CD8-positive, alpha-beta memory T cell (primary cell): ENCODE data around the gene DPP6. TPM values are rescaled to one million over a fixed set of nuclear protein-coding genes. Genes with fewer than 3 reads are reported as not detected.

Experiments used
- CTCF ChIA-PET: fragments of 350-600 bp; sonication (Branson Sonifier 250); formaldehyde crosslinking; loops from one replicate; lab custom pipeline; 2021; ENCODE audit warnings: antibody characterized with exemption; lab: Charles Lee
- POLR2A ChIA-PET: fragments of 350-600 bp; sonication (Branson Sonifier 250); formaldehyde crosslinking; loops from one replicate; lab custom pipeline; 2021; ENCODE audit warnings: antibody characterized with exemption; lab: Charles Lee
- DNase-seq, 5 donors: peaks; one replicate each; pipeline versions ENCODE4 v3.0.0 to v3.0.0-alpha.2; 2020 to 2022; ENCODE audit warnings: mixed read lengths in 1 of 5
- H3K27ac ChIP-seq: one replicate; pipeline ENCODE4 v1.7.0; 2013; ENCODE audit warnings: low read depth, mild to moderate bottlenecking, low read length, moderate library complexity
- H3K27me3 ChIP-seq: 2 replicates; pipeline ENCODE4 v1.7.0; 2013; ENCODE audit warnings: low read length, mild to moderate bottlenecking; ENCODE audit not compliant: insufficient read depth, poor library complexity, severe bottlenecking
- H3K36me3 ChIP-seq: 2 replicates; pipeline ENCODE4 v1.7.0; 2013; ENCODE audit warnings: mild to moderate bottlenecking, low read length, moderate library complexity; ENCODE audit not compliant: insufficient read depth
- H3K4me1 ChIP-seq: 2 replicates; pipeline ENCODE4 v1.7.0; 2013; ENCODE audit warnings: mild to moderate bottlenecking, low read length, moderate library complexity; ENCODE audit not compliant: insufficient read depth
- H3K4me3 ChIP-seq: 2 replicates; pipeline ENCODE4 v1.7.0; 2013; ENCODE audit warnings: mild to moderate bottlenecking, low read length
- H3K9me3 ChIP-seq: 2 replicates; pipeline ENCODE4 v1.7.0; 2013; ENCODE audit warnings: mild to moderate bottlenecking, low read length
- H3K27ac Mint-ChIP-seq, 8 donors: one replicate each; pipeline ENCODE4 v1.8.0; 2020 to 2021; ENCODE audit warnings: mixed read lengths in 8 of 8, mild to moderate bottlenecking in 6 of 8, inconsistent platforms in 3 of 8, moderate library complexity in 3 of 8
- H3K27me3 Mint-ChIP-seq, 2 donors: one replicate each; pipeline ENCODE4 v1.8.0; 2020 to 2021; ENCODE audit warnings: mixed read lengths in 2 of 2, mild to moderate bottlenecking in 1 of 2, moderate library complexity in 1 of 2
- H3K36me3 Mint-ChIP-seq, 3 donors: one replicate each; pipeline ENCODE4 v1.8.0; 2020 to 2021; ENCODE audit warnings: mixed read lengths in 3 of 3, inconsistent platforms in 1 of 3, mild to moderate bottlenecking in 1 of 3
- H3K4me1 Mint-ChIP-seq, 3 donors: one replicate each; pipeline ENCODE4 v1.8.0; 2020 to 2021; ENCODE audit warnings: mixed read lengths in 3 of 3, inconsistent platforms in 1 of 3, mild to moderate bottlenecking in 1 of 3
- H3K4me3 Mint-ChIP-seq, 7 donors: one replicate each; pipeline ENCODE4 v1.8.0; 2020 to 2021; ENCODE audit warnings: mixed read lengths in 7 of 7, mild to moderate bottlenecking in 6 of 7, moderate library complexity in 4 of 7, inconsistent platforms in 2 of 7
- H3K9me3 Mint-ChIP-seq, 5 donors: one replicate each; pipeline ENCODE4 v1.8.0; 2020 to 2022; ENCODE audit warnings: mixed read lengths in 5 of 5, mild to moderate bottlenecking in 3 of 5, moderate library complexity in 2 of 5, inconsistent platforms in 1 of 5
- polyA plus RNA-seq: library from polyadenylated mRNA; unstranded; fragments of 300-500 nt; fragmentation: Illumina TruSeq; gene quantifications from one replicate; pipeline ENCODE4 v1.2.3, GENCODE V29; 2021
- total RNA-seq, 2 experiments: library from RNA; stranded (reverse); gene quantifications; one replicate each; pipeline ENCODE4 v1.2.3, GENCODE V29; 2021

Gene DPP6
- total and polyA plus RNA-seq, 3 experiments from 2014 or later: not detected

DNA sequence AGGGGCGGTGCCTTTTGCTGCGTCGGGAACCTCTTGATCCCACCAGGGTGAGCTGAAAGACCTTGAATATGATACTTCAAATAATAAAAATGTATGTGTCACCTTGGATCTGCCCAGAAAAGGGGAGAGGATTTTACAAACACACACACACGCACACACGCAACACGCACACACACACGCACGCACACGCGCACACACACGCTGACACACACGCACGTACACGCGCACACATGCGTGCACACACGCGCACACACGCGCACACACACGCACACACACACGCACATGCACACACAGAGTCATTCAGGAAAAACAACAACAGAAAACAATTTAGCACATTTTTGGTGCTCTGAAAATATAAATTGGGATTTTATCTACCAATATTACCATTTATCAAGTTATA is 571.2 kb downstream of the DPP6 start:
- no peaks in the 10 kb centered on the region for H3K27me3 Mint-ChIP-seq
- no peaks in the 10 kb centered on the region for H3K4me1 Mint-ChIP-seq
- ChIA-PET POLR2A (no interaction called here), CTCF (interaction anchor here (0.7 kb wide), 1 partner anchor 10 kb away, joined by 3 read pairs; no protein-coding TSS in a partner anchor)
- H3K27me3 ChIP-seq: no peaks in the 10 kb centered on the region
- no peaks in the 10 kb centered on the region for H3K36me3 ChIP-seq
- H3K9me3 ChIP-seq: no peaks in the 10 kb centered on the region
- no peak overlapping the region for H3K4me3 Mint-ChIP-seq
- H3K36me3 Mint-ChIP-seq: no peaks in the 10 kb centered on the region
- H3K9me3 Mint-ChIP-seq: peaks cover 2 to 9% (median 6%) of the 10 kb centered on the region in 5 donors
- H3K4me3 ChIP-seq: no peak overlapping the region
- no peak overlapping the region for H3K27ac ChIP-seq
- H3K27ac Mint-ChIP-seq: peak overlapping the region in 1 of 8 donors; percentile 77
- H3K4me1 ChIP-seq: no peaks in the 10 kb centered on the region
- no peak for DNase-seq

DNA sequence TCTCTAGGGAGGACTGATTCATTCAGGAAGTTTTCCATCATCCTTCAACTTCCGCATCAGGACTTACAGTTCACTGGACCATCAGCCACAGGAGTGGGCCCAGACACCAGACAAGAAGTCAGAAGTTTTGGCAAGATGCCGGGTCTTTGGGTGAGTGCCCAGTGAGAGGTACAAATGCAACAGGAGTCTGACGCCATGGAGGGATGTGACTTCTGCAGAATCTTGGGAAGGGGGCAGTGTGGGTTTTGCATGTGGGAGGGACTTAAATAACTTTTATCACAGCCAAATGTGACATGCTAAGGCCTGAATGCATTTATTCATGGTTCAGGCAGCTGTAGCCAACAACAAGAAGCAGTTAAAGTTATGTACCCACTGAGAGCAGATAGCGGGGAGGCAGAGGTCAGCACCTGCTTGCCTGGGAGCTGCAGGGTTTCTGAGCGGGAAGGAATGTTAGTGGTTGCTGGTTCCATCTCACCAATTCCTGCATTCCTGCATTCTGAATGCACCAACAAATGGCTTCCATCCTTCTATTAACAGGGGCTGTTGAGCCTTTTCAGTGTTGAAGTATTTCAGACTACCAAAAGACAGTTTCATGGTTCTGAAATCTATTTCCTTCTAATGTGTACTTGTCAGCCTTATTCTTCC is 575.6 kb downstream of the DPP6 start:
- no peak overlapping the region for H3K4me3 ChIP-seq
- no peaks in the 10 kb centered on the region for H3K36me3 Mint-ChIP-seq
- no peaks in the 10 kb centered on the region for H3K27me3 Mint-ChIP-seq
- H3K27ac Mint-ChIP-seq: no peak overlapping the region
- no peak for DNase-seq
- H3K36me3 ChIP-seq: no peaks in the 10 kb centered on the region
- H3K4me1 Mint-ChIP-seq: no peaks in the 10 kb centered on the region
- no peak overlapping the region for H3K27ac ChIP-seq
- H3K4me3 Mint-ChIP-seq: no peak overlapping the region
- H3K9me3 ChIP-seq: no peaks in the 10 kb centered on the region
- ChIA-PET POLR2A (no interaction called here), CTCF (no interaction called here)
- peaks cover 1 to 13% (median 5%) of the 10 kb centered on the region in 5 donors for H3K9me3 Mint-ChIP-seq
- no peaks in the 10 kb centered on the region for H3K4me1 ChIP-seq
- H3K27me3 ChIP-seq: no peaks in the 10 kb centered on the region

DNA sequence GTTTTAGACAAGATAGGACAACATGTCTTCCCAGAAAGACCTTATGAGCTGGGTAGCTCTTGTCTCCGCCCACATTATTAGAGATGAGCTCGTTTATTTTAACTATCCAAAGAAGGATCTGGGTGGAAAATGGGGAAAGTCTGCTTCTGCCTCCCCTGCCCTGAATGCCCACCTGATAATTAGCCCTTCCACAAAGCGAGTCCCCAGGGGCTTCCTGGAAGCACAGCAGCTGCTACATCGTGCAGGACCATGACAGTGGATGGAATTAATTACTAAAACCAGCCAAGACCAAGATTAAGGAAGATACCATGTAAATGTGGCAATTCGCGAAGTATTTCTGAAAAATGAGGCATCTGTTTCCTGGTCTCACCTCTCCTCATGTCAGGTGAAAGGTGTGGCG is 576.4 kb downstream of the DPP6 start:
- Histone ChIP-seq H3K36me3 (no peaks in the 10 kb centered on the region), H3K4me3 (no peak overlapping the region), H3K27me3 (no peaks in the 10 kb centered on the region), H3K4me1 (no peaks in the 10 kb centered on the region), H3K27ac (no peak overlapping the region), H3K9me3 (no peaks in the 10 kb centered on the region)
- ChIA-PET POLR2A (no interaction called here), CTCF (no interaction called here)
- Mint-ChIP-seq H3K27ac (no peak overlapping the region), H3K27me3 (no peaks in the 10 kb centered on the region), H3K4me1 (no peaks in the 10 kb centered on the region), H3K9me3 (peaks cover 0 to 11% (median 5%) of the 10 kb centered on the region in 5 donors), H3K4me3 (no peak overlapping the region), H3K36me3 (no peaks in the 10 kb centered on the region)
- DNase-seq: no peak

DNA sequence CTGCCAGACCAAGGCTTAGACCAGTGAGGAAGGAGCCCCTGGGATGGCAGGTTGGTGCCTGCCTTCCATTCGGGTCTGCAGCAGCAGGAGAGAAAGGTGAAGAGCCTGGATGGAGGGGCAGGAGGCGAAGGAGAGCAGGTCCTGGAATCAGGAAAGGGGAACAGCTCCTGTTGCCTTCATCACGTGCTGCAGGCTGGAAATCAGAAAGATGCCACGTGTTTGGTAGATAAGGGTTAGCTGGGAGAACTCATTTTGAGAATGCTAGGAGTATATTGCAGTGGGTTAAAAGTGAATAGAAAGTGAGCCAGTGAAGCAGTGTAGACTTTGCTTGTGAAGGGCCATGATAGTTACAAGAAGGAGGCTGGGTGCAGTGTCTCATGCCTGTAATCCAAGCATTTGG is 579.0 kb downstream of the DPP6 start:
- no peak overlapping the region for H3K27ac Mint-ChIP-seq
- CTCF ChIA-PET: no interaction called here

DNA sequence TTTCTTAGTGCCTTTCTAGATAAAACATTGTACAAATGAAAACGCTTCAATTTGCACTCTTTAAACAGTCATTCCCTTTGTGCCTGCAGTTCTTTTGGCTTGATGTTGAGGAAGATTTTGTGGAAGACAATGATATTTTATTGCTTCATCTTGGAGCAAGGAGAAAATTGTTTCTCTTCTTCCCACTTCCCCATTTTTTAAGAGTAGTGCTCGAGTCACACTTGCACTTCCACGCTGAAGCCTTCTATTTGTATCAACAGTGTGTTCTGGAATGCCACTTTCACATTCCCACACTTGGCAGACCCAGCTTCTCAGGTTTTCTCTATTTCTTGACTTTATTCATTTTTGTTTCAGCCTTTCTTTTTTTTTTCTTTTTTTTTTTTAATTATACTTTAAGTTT is 581.4 kb downstream of the DPP6 start:
- Histone ChIP-seq H3K27ac (no peak overlapping the region), H3K27me3 (no peaks in the 10 kb centered on the region), H3K36me3 (no peaks in the 10 kb centered on the region), H3K4me1 (no peaks in the 10 kb centered on the region), H3K9me3 (no peaks in the 10 kb centered on the region), H3K4me3 (no peak overlapping the region)
- H3K9me3 Mint-ChIP-seq: peaks cover 2 to 11% (median 7%) of the 10 kb centered on the region in 5 donors
- POLR2A ChIA-PET: no interaction called here
- no peaks in the 10 kb centered on the region for H3K4me1 Mint-ChIP-seq
- H3K27me3 Mint-ChIP-seq: no peaks in the 10 kb centered on the region
- no peak overlapping the region for H3K4me3 Mint-ChIP-seq
- H3K36me3 Mint-ChIP-seq: no peaks in the 10 kb centered on the region
- CTCF ChIA-PET: no interaction called here
- no peak for DNase-seq
- no peak overlapping the region for H3K27ac Mint-ChIP-seq

More for the DNA sequence above, 579.0 kb downstream of the DPP6 start:
- Histone ChIP-seq H3K9me3 (no peaks in the 10 kb centered on the region), H3K4me1 (no peaks in the 10 kb centered on the region), H3K4me3 (no peak overlapping the region), H3K27me3 (no peaks in the 10 kb centered on the region), H3K27ac (no peak overlapping the region), H3K36me3 (no peaks in the 10 kb centered on the region)
- no peak for DNase-seq
- H3K27me3 Mint-ChIP-seq: no peaks in the 10 kb centered on the region
- H3K4me1 Mint-ChIP-seq: no peaks in the 10 kb centered on the region
- H3K9me3 Mint-ChIP-seq: peaks cover 2 to 17% (median 8%) of the 10 kb centered on the region in 5 donors
- no peak overlapping the region for H3K4me3 Mint-ChIP-seq
- no peaks in the 10 kb centered on the region for H3K36me3 Mint-ChIP-seq
- POLR2A ChIA-PET: no interaction called here

DNA sequence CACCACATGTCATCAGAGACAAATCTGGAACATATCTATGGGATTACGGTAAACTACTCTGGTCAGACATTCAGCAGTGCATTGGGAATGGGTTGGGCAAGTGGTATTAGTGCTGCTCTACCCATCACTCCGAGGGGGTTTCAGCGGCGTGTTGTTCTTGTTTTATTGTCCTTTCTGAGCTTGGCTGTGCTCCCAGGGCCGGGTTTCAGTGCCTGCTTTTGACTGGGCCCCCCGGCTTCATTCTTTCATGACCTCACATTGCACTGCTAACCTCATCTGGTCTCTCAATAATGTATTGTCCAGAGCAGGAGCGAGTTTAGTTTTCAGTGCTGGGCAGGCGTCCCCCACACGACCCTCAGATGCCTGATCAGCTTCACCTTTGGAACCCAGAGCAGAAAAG is 586.1 kb downstream of the DPP6 start:
- Mint-ChIP-seq H3K27ac (no peak overlapping the region), H3K4me1 (no peaks in the 10 kb centered on the region), H3K36me3 (peaks cover 0 to 2% (median 0%) of the 10 kb centered on the region in 3 donors), H3K9me3 (peaks cover 2 to 7% (median 5%) of the 10 kb centered on the region in 5 donors), H3K4me3 (no peak overlapping the region), H3K27me3 (no peaks in the 10 kb centered on the region)
- Histone ChIP-seq H3K27ac (no peak overlapping the region), H3K36me3 (no peaks in the 10 kb centered on the region), H3K9me3 (no peaks in the 10 kb centered on the region), H3K4me1 (no peaks in the 10 kb centered on the region), H3K4me3 (no peak overlapping the region), H3K27me3 (no peaks in the 10 kb centered on the region)
- ChIA-PET CTCF (no interaction called here), POLR2A (no interaction called here)
- no peak for DNase-seq

GRCh38 chr7:154640266-154640865 is 588.2 kb downstream of the DPP6 start:
- POLR2A ChIA-PET: no interaction called here
- Histone ChIP-seq H3K27me3 (no peaks in the 10 kb centered on the region), H3K4me3 (no peak overlapping the region), H3K9me3 (no peaks in the 10 kb centered on the region), H3K27ac (no peak overlapping the region), H3K36me3 (no peaks in the 10 kb centered on the region), H3K4me1 (no peaks in the 10 kb centered on the region)
- Mint-ChIP-seq H3K4me1 (no peaks in the 10 kb centered on the region), H3K4me3 (no peak overlapping the region), H3K27ac (no peak overlapping the region), H3K36me3 (peaks cover 0 to 2% (median 0%) of the 10 kb centered on the region in 3 donors), H3K9me3 (peaks cover under 1 to 8% (median 4%) of the 10 kb centered on the region in 5 donors), H3K27me3 (no peaks in the 10 kb centered on the region)
- DNase-seq: no peak
- CTCF ChIA-PET: no interaction called here

GRCh38 chr7:154640917-154641316 is 588.7 kb downstream of the DPP6 start:
- CTCF ChIA-PET: no interaction called here
- Histone ChIP-seq H3K27ac (no peak overlapping the region), H3K36me3 (no peaks in the 10 kb centered on the region), H3K4me1 (no peaks in the 10 kb centered on the region), H3K9me3 (no peaks in the 10 kb centered on the region), H3K4me3 (no peak overlapping the region), H3K27me3 (no peaks in the 10 kb centered on the region)
- no peaks in the 10 kb centered on the region for H3K27me3 Mint-ChIP-seq
- no peak overlapping the region for H3K27ac Mint-ChIP-seq
- H3K36me3 Mint-ChIP-seq: peaks cover 0 to 2% (median 0%) of the 10 kb centered on the region in 3 donors
- H3K4me3 Mint-ChIP-seq: no peak overlapping the region
- POLR2A ChIA-PET: no interaction called here
- no peaks in the 10 kb centered on the region for H3K4me1 Mint-ChIP-seq
- H3K9me3 Mint-ChIP-seq: peaks cover 2 to 10% (median 3%) of the 10 kb centered on the region in 5 donors
- no peak for DNase-seq
